Upper lobe of left lung (tissue), 6 donors: ENCODE results near the gene IL13. TPM values are rescaled to one million over a fixed set of nuclear protein-coding genes. Genes with fewer than 3 reads are reported as not detected.

Experiments
- ATAC-seq, 2 donors: fragments of 200-7000 bp; cut with Tn5 transposase; one replicate each; pipeline ENCODE4 v1.9.1; 2022; ENCODE audit warnings: mild to moderate bottlenecking in 2 of 2, moderate library complexity in 2 of 2; ENCODE audit not compliant: low FRiP score in 2 of 2
- DNase-seq, 2 donors: peaks; one replicate each; pipeline ENCODE4 v3.0.0-alpha.2; 2019 to 2020
- H3K27ac ChIP-seq, 4 donors: fragments of 200-600 bp; sonication (generic); one replicate each; pipeline ENCODE4 v1.5.1; 2016 to 2019
- H3K27me3 ChIP-seq, 4 donors: fragments of 200-600 bp; sonication (generic); one replicate each; pipeline ENCODE4 v1.5.1; 2017 to 2019
- H3K36me3 ChIP-seq, 4 donors: fragments of 200-600 bp; sonication (generic); one replicate each; pipeline ENCODE4 v1.5.1; 2016 to 2019
- H3K4me1 ChIP-seq, 4 donors: fragments of 200-600 bp; sonication (generic); one replicate each; pipeline ENCODE4 v1.5.1; 2018 to 2019
- H3K4me3 ChIP-seq, 4 donors: fragments of 200-600 bp; sonication (generic); one replicate each; pipeline ENCODE4 v1.5.1; 2017 to 2019; ENCODE audit warnings: mild to moderate bottlenecking in 2 of 4, moderate library complexity in 1 of 4
- H3K9me3 ChIP-seq, 4 donors: fragments of 200-600 bp; sonication (generic); one replicate each; pipeline ENCODE4 v1.5.1; 2018 to 2019
- CTCF ChIP-seq, 6 experiments: fragments of 450-650 bp in 4 of 6; fragments of 200-600 bp in 2 of 6; sonication (generic) in 2 of 6; IDR thresholded peaks; one replicate each; pipeline ENCODE4 v1.5.1; 2016 to 2019; ENCODE audit warnings: antibody characterized with exemption in 6 of 6
- EP300 ChIP-seq, 4 donors: sonication (generic); formaldehyde crosslinking; IDR thresholded peaks; one replicate each; pipeline ENCODE4 v1.5.1; 2017; ENCODE audit warnings: antibody characterized with exemption in 4 of 4, control low read depth in 2 of 4
- POLR2A ChIP-seq, 4 donors: fragments of 450-650 bp; IDR thresholded peaks; one replicate each; pipeline ENCODE4 v1.5.1; 2016 to 2017; ENCODE audit warnings: antibody characterized with exemption in 4 of 4, mild to moderate bottlenecking in 2 of 4
- POLR2AphosphoS5 ChIP-seq, 2 donors: sonication (generic); formaldehyde crosslinking; IDR thresholded peaks; one replicate each; pipeline ENCODE4 v1.5.1; 2017; ENCODE audit warnings: antibody characterized with exemption in 2 of 2
- WGBS, 2 donors: methylation state at CpG; one replicate each; pipeline ENCODE4 v1.1.5; 2017 to 2018; 5-methylcytosine and 5-hydroxymethylcytosine counted together
- total RNA-seq, 6 donors: library from RNA; depleted of rRNA in 4 of 6; stranded (reverse); fragments of >200 nt in 4 of 6; gene quantifications; one replicate each; pipeline versions ENCODE4 v1.1.0 to v1.2.1, GENCODE V29; 2016 to 2021
- donor health status: DM: no; HTN: no; CAD: no; lungs with moderate emphysema.
- donor health status: DM: no; HTN: yes; CAD: no; lungs with severe emphysema.

The IL13 gene
- total RNA-seq, 6 donors from 2014 or later: 0.49 to 1.0 TPM; not detected in 4

DNA sequence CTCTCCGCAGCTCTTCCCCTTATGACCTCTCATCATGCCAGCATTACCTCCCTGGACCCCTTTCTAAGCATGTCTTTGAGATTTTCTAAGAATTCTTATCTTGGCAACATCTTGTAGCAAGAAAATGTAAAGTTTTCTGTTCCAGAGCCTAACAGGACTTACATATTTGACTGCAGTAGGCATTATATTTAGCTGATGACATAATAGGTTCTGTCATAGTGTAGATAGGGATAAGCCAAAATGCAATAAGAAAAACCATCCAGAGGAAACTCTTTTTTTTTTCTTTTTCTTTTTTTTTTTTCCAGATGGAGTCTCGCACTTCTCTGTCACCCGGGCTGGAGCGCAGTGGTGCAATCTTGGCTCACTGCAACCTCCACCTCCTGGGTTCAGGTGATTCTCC, 20.7 kb upstream of the IL13 start:
- Histone ChIP-seq H3K9me3 (no peaks in the 10 kb centered on the region), H3K4me1 (no peaks in the 10 kb centered on the region), H3K27me3 (no peaks in the 10 kb centered on the region), H3K4me3 (no peak overlapping the region), H3K36me3 (peaks cover 13 to 60% (median 34%) of the 10 kb centered on the region in 4 donors), H3K27ac (no peak overlapping the region)
- no peak for DNase-seq
- TF ChIP-seq POLR2AphosphoS5 (IDR thresholded peaks at IDR 0.05) (no peak), EP300 (IDR thresholded peaks at IDR 0.05) (no peak), POLR2A (IDR thresholded peaks at IDR 0.05) (no peak), CTCF (IDR thresholded peaks at IDR 0.05) (no peak)
- no peak for ATAC-seq
- WGBS, 2 donors: 88 to 92% methylated on average over 4 of the region's 4 CpGs

GRCh38 chr5:132639706-132640130, 18.3 kb upstream of the IL13 start:
- Histone ChIP-seq H3K27ac (no peak overlapping the region), H3K4me1 (no peaks in the 10 kb centered on the region), H3K36me3 (peaks cover 13 to 71% (median 40%) of the 10 kb centered on the region in 4 donors), H3K4me3 (no peak overlapping the region), H3K27me3 (no peaks in the 10 kb centered on the region), H3K9me3 (no peaks in the 10 kb centered on the region)
- TF ChIP-seq EP300 (IDR thresholded peaks at IDR 0.05) (no peak), POLR2A (IDR thresholded peaks at IDR 0.05) (no peak), POLR2AphosphoS5 (IDR thresholded peaks at IDR 0.05) (no peak), CTCF (IDR thresholded peaks at IDR 0.05) (no peak)
- DNase-seq (no peak), ATAC-seq (no peak)
- WGBS, 2 donors: 63 to 71% methylated on average over 2 of the region's 2 CpGs

- Histone ChIP-seq H3K9me3 (no peaks in the 10 kb centered on the region), H3K4me1 (no peaks in the 10 kb centered on the region), H3K4me3 (no peak overlapping the region), H3K36me3 (peaks cover 13 to 71% (median 40%) of the 10 kb centered on the region in 4 donors), H3K27me3 (no peaks in the 10 kb centered on the region), H3K27ac (no peak overlapping the region)
- TF ChIP-seq POLR2A (IDR thresholded peaks at IDR 0.05) (no peak), POLR2AphosphoS5 (IDR thresholded peaks at IDR 0.05) (no peak), EP300 (IDR thresholded peaks at IDR 0.05) (no peak), CTCF (IDR thresholded peaks at IDR 0.05) (no peak)
- ATAC-seq: no peak
- DNase-seq: no peak
- 85 to 100% methylated on average over 4 of the region's 4 CpGs for WGBS, 2 donors
These were observed 17.4 kb upstream of the IL13 start for GRCh38 chr5:132640613-132641012.

DNA sequence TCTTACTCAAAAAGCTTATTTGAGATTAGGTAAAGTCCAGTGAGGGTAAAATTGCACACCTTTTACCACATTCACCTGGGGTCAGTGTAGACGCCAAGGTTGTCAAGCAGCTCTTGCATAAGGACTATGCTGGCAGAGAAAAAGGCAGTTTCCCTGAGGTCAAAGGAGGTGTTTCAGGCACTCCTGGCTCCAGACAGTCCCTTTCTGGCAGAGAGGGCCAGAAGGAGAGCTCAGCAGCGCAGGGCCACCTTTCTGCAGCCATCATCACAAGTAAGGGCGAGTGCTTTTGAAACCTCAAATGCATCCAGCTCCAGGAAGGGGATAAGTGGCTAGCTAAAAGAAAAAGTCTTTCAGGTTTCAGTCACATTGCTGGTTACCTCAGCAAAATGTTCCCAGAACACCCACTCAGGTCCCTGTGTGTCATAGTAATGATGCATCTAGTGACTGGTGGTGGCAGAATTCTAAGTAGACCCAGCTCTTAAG, 16.7 kb upstream of the IL13 start:
- ATAC-seq (no peak), DNase-seq (no peak)
- H3K36me3 ChIP-seq: peaks cover 13 to 67% (median 39%) of the 10 kb centered on the region in 4 donors
- no peak overlapping the region for H3K27ac ChIP-seq
- no peaks in the 10 kb centered on the region for H3K4me1 ChIP-seq
- no peaks in the 10 kb centered on the region for H3K9me3 ChIP-seq
- no peaks in the 10 kb centered on the region for H3K27me3 ChIP-seq
- no peak for TF ChIP-seq POLR2A (IDR thresholded peaks at IDR 0.05)
- H3K4me3 ChIP-seq: no peak overlapping the region
- WGBS, 2 donors: 75 to 81% methylated on average over 2 to 3 of the region's 3 CpGs

- no peak for DNase-seq
- peaks cover 13 to 65% (median 39%) of the 10 kb centered on the region in 4 donors for H3K36me3 ChIP-seq
- WGBS, 2 donors: 97 to 100% methylated on average over 3 of the region's 3 CpGs
- TF ChIP-seq POLR2AphosphoS5 (IDR thresholded peaks at IDR 0.05) (no peak), POLR2A (IDR thresholded peaks at IDR 0.05) (no peak), CTCF (IDR thresholded peaks at IDR 0.05) (no peak), EP300 (IDR thresholded peaks at IDR 0.05) (no peak)
- H3K9me3 ChIP-seq: no peaks in the 10 kb centered on the region
- ATAC-seq: no peak
- H3K4me1 ChIP-seq: no peaks in the 10 kb centered on the region
- H3K27ac ChIP-seq: no peak overlapping the region
- no peak overlapping the region for H3K4me3 ChIP-seq
- no peaks in the 10 kb centered on the region for H3K27me3 ChIP-seq
These were observed 16.1 kb upstream of the IL13 start for GRCh38 chr5:132641841-132642240.
